Karpas-422 (cell line): ENCODE measurements around the gene PDRG1. TPM values are rescaled to one million over a fixed set of nuclear protein-coding genes. Genes with fewer than 3 reads are reported as not detected.
A peak's percentile ranks its signal among the peaks of the same experiment; 100 is the strongest.

ENCODE experiments used
- DNase-seq: peaks from one replicate; pipeline ENCODE4 v3.0.0-alpha.2; 2015
- H2AFZ ChIP-seq: fragments of 200-600 bp; sonication (generic); 2 replicates; pipeline ENCODE4 v1.6.1; 2014; ENCODE audit warnings: antibody characterized with exemption, low read length, mixed read lengths
- H3K27ac ChIP-seq: fragments of 200-600 bp; sonication (generic); 2 replicates; pipeline ENCODE4 v1.5.1; 2014; ENCODE audit warnings: mild to moderate bottlenecking, low read length, moderate library complexity
- H3K27me3 ChIP-seq: fragments of 200-600 bp; sonication (generic); 2 replicates; pipeline ENCODE4 v1.6.1; 2014; ENCODE audit warnings: low read length, mixed read lengths
- H3K36me3 ChIP-seq: fragments of 200-600 bp; sonication (generic); 2 replicates; pipeline ENCODE4 v1.6.1; 2014; ENCODE audit warnings: low read length, mixed read lengths; ENCODE audit not compliant: insufficient read depth
- H3K4me1 ChIP-seq: fragments of 200-600 bp; sonication (generic); 2 replicates; pipeline ENCODE4 v1.6.1; 2014; ENCODE audit warnings: mild to moderate bottlenecking, low read length, mixed read lengths
- H3K4me2 ChIP-seq: fragments of 200-600 bp; sonication (generic); 2 replicates; pipeline ENCODE4 v1.6.1; 2014; ENCODE audit warnings: low read length, low read depth, mild to moderate bottlenecking; ENCODE audit not compliant: poor library complexity, severe bottlenecking
- H3K4me3 ChIP-seq: fragments of 200-600 bp; sonication (generic); 2 replicates; pipeline ENCODE4 v1.5.1; 2014; ENCODE audit warnings: mild to moderate bottlenecking, antibody characterized with exemption, low read length, mixed read lengths
- H3K79me2 ChIP-seq: fragments of 200-600 bp; sonication (generic); 2 replicates; pipeline ENCODE4 v1.6.1; 2014; ENCODE audit warnings: mild to moderate bottlenecking, low read length, mixed read lengths
- H3K9ac ChIP-seq: fragments of 200-600 bp; sonication (generic); 2 replicates; pipeline ENCODE4 v1.6.0; 2014; ENCODE audit warnings: low read length
- H3K9me2 ChIP-seq: fragments of 200-600 bp; sonication (generic), shearing (Covaris generic); replicated peaks from 2 replicates; pipeline ENCODE4 v1.6.0; 2014; ENCODE audit warnings: mild to moderate bottlenecking, low read length, moderate library complexity; ENCODE audit not compliant: insufficient read depth
- H3K9me3 ChIP-seq: fragments of 300-700, 200-600 bp; sonication (generic); 2 replicates; pipeline ENCODE4 v1.6.1; 2014; ENCODE audit warnings: low read length, mixed read lengths
- H4K20me1 ChIP-seq: fragments of 200-600 bp; sonication (generic); 2 replicates; pipeline ENCODE4 v1.6.1; 2014; ENCODE audit warnings: mild to moderate bottlenecking, antibody characterized with exemption, low read length, low read depth; ENCODE audit not compliant: insufficient read depth
- total RNA-seq: library from RNA; depleted of rRNA; stranded (reverse); fragments of >200 nt; shearing (Covaris generic); gene quantifications from 2 replicates; pipeline ENCODE4 v1.2.3, GENCODE V29; 2014; ENCODE audit warnings: low replicate concordance

Gene PDRG1
- total RNA-seq, 1 experiment from 2014 or later = 5.7 TPM

DNA sequence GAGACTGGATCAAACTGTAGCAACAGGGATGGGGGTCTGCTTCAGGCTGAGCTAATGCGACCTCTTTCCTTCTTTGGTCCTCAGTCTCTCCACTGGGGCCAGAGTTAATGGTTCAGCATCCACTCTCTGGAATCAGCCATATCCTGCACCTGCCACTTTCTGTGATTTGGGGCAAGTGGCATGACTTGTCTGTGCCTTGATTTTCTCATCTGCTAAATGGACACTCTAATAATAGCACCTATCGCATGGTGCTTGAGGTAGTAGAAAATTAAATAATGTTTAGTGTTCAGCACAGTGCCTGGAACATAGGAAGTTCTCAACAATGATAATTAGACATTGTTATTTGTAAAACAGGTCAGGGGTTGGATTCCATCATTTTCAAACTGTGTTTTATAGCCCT, 22.4 kb upstream of the PDRG1 start:
- Histone ChIP-seq H2AFZ (no peak overlapping the region), H3K27ac (no peak overlapping the region), H3K27me3 (no peaks in the 10 kb centered on the region), H3K9ac (no peak overlapping the region), H4K20me1 (no peaks in the 10 kb centered on the region), H3K9me2 (no peaks in the 10 kb centered on the region), H3K4me3 (no peak overlapping the region), H3K36me3 (no peaks in the 10 kb centered on the region), H3K4me1 (no peaks in the 10 kb centered on the region), H3K4me2 (no peak overlapping the region), H3K79me2 (no peaks in the 10 kb centered on the region), H3K9me3 (no peaks in the 10 kb centered on the region)
- DNase-seq = no peak

DNA sequence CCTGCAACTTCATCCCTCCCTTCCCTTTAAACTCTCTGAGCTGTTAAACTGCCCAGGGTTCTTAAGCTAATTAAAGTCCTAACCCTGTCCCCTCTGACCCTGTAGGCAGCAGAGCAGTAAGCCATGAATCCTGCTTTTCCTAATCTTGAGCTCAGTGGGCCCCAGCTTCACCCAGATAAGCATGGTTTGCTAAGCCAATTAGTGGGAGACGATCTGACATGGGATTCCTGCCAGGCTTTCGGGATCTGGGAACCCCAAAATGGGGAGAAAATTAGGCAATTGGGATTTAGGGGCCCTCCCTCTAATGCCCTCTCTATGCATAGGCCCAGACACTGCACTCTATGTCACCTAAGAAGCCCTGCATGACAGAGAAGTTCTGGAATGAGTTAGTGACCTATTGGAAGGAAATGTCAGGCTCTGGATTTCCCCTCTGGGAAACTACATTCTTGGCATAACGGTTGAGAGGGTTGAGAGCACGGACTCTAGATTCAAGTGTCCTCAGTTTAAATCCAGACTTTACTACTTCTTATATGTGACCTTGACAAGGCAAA, 20.7 kb upstream of the PDRG1 start:
- no peak overlapping the region for H2AFZ ChIP-seq
- no peaks in the 10 kb centered on the region for H4K20me1 ChIP-seq
- H3K27ac ChIP-seq = no peak overlapping the region

DNA sequence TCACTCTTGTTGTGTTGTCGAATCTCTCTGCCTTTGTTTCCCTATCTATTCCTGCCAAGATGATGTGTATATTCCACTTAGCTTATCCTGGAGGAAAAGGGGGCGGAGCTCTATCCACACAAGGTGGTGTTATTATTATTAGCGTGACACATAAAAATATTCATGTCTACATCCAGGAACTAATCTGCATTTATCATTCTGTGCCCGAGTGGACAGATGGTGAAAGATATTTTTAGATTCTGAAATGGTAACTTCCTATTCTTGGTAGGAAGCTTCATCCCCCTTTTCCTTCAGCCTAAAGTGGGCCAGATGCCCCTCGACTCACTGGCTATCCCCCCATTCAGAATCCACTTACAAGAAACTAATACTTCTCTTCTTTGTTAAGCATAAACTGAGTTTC, 18.1 kb upstream of the PDRG1 start:
- no peaks in the 10 kb centered on the region for H3K9me2 ChIP-seq
- no peaks in the 10 kb centered on the region for H3K4me1 ChIP-seq
- no peaks in the 10 kb centered on the region for H3K27me3 ChIP-seq
- no peak for DNase-seq
- H2AFZ ChIP-seq = no peak overlapping the region
- H3K4me2 ChIP-seq = no peak overlapping the region
- H3K27ac ChIP-seq = no peak overlapping the region
- H3K9me3 ChIP-seq = no peaks in the 10 kb centered on the region
- no peak overlapping the region for H3K9ac ChIP-seq
- no peaks in the 10 kb centered on the region for H3K36me3 ChIP-seq
- H4K20me1 ChIP-seq = no peaks in the 10 kb centered on the region
- H3K4me3 ChIP-seq = no peak overlapping the region
- H3K79me2 ChIP-seq = no peaks in the 10 kb centered on the region

More for the DNA sequence above, 20.7 kb upstream of the PDRG1 start:
- no peak for DNase-seq
- H3K27me3 ChIP-seq = no peaks in the 10 kb centered on the region
- no peaks in the 10 kb centered on the region for H3K36me3 ChIP-seq
- no peaks in the 10 kb centered on the region for H3K9me2 ChIP-seq
- H3K79me2 ChIP-seq = no peaks in the 10 kb centered on the region
- no peak overlapping the region for H3K4me3 ChIP-seq
- H3K4me1 ChIP-seq = no peaks in the 10 kb centered on the region
- no peak overlapping the region for H3K4me2 ChIP-seq
- H3K9me3 ChIP-seq = no peaks in the 10 kb centered on the region
- H3K9ac ChIP-seq = no peak overlapping the region

DNA sequence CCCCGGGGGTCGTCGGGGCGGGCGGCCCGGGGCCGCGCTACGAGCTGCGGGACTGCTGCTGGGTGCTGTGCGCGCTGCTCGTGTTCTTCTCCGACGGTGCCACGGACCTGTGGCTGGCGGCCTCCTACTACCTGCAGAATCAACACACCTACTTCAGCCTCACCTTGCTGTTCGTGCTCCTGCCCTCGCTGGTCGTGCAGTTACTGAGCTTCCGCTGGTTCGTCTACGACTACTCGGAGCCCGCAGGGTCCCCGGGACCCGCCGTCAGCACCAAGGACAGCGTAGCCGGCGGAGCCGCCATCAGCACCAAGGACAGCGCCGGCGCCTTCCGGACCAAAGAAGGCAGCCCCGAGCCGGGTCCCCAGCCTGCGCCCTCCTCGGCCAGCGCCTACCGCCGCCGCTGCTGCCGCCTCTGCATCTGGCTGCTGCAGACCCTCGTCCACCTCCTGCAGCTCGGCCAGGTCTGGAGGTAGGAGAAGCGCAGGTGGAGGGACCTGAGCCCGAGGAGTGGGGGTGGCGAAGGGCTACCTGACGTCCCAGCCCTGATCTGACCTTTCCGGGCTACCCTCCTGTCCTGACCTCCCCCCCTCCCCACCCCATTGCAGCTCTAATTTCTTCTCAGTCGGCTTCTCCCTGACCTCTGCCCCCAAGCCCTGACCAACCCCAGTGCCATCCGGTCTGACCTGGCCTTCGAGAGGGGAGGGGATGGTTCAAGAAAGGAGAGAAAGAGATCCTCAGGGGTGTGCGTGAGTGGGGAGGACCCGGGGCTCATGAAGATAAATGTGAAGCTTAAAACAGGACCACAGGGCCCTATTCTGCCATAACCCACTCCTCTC, 16.7 kb upstream of the PDRG1 start:
- Histone ChIP-seq H3K27me3 (no peaks in the 10 kb centered on the region), H3K27ac (no peak overlapping the region), H3K4me2 (no peak overlapping the region), H3K9me2 (no peaks in the 10 kb centered on the region), H3K36me3 (no peaks in the 10 kb centered on the region), H3K4me1 (no peaks in the 10 kb centered on the region), H3K79me2 (no peaks in the 10 kb centered on the region), H3K9ac (no peak overlapping the region), H3K4me3 (no peak overlapping the region), H4K20me1 (no peaks in the 10 kb centered on the region), H2AFZ (no peak overlapping the region), H3K9me3 (no peaks in the 10 kb centered on the region)
- peak; percentile 91 for DNase-seq

DNA sequence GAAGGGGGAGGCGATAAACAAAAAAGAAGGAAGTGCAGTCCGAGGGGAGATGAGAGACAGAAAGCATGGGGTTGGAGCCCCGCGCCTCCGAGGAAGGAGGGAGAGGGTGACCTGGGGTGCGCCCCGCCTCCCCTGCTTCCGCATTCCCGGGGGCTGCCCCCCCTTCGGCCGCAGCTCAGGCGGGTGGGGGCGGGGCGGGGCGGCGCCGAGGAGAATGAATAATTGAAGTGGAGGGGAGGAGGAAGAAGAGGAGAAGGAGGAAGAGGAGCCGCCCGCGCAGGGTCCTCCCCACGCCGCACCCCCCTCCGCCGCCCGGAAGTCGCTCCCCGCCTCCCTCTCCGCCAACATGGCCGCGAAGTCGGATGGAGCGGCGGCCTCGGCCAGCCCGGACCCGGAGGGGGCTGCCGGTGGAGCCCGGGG, 16.0 kb upstream of the PDRG1 start, which contains the start of gene XKR7:
XKR7 (plus strand) TSS at position 322 of the 420 bp plus-strand sequence; CDS start at position 347, 25 bp downstream.
- no peaks in the 10 kb centered on the region for H3K27me3 ChIP-seq
- H3K9ac ChIP-seq = no peak within 1 kb of the TSS
- no peak within 1 kb of the TSS for H3K27ac ChIP-seq
- H3K36me3 ChIP-seq = no peaks in the 10 kb centered on the region
- H3K4me1 ChIP-seq = no peaks in the 10 kb centered on the region
- no peak for DNase-seq
- H3K79me2 ChIP-seq = no peaks in the 10 kb centered on the region
- H4K20me1 ChIP-seq = no peaks in the 10 kb centered on the region
- no peaks in the 10 kb centered on the region for H3K9me3 ChIP-seq
- no peak within 1 kb of the TSS for H2AFZ ChIP-seq
- no peak within 1 kb of the TSS for H3K4me3 ChIP-seq
- no peaks in the 10 kb centered on the region for H3K9me2 ChIP-seq
- no peak within 1 kb of the TSS for H3K4me2 ChIP-seq

DNA sequence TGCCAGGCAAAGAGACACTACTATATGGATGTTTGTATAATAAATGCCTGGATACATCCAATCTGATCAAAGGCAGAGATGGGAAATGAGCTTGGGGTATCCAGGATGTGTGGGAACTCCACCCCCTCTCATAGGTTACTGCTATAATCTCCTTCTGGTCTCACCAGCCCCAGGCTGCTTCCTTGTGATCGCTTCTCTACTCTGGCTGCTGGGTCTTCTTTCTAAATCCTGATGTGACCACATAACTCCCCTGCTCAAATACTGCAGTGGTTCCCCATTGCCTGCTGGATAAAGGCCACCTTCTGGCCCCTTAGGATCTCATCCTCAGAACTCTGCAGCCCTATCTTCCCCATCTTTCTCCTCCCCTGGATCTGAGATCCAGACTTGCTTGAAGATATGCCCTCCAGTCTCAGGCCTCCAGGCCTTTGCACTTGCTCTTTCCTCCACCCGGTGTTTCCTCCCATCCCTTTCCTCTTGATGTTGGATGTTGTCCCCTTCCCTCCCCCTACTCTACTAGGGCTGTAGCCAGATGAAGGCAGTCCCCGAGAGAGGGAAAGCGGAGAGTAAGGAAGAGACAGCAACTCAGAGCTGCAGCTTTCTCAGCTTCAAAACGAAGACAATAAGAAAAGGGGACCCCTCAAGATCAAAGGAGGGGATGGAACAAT, 15.3 kb upstream of the PDRG1 start:
- no peak overlapping the region for H3K4me2 ChIP-seq

DNA sequence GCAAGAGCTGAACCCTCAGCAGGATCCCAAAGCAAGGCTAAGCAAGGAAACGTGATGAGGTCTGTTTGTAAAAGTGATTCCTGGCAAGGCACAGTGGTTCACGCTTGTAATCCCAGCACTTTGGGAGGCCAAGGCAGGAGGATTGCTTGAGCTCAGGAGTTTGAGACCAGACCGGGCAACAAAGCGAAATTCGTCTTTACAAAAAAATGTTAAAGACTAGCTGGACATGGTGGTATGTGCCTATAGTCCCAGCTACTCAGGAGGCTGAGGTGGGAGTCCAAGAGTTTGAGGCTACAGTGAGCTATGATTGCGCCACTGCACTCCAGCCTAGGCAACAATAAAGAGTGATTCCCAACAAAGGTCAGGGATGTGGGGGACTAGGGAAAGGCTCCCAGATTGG, 12.0 kb upstream of the PDRG1 start:
- DNase-seq = no peak
- Histone ChIP-seq H3K9me3 (no peaks in the 10 kb centered on the region), H2AFZ (no peak overlapping the region), H4K20me1 (no peaks in the 10 kb centered on the region), H3K36me3 (no peaks in the 10 kb centered on the region), H3K4me1 (no peaks in the 10 kb centered on the region), H3K9me2 (no peaks in the 10 kb centered on the region), H3K4me2 (no peak overlapping the region), H3K4me3 (no peak overlapping the region), H3K79me2 (no peaks in the 10 kb centered on the region), H3K27me3 (no peaks in the 10 kb centered on the region), H3K9ac (no peak overlapping the region), H3K27ac (no peak overlapping the region)

More for the DNA sequence above, 15.3 kb upstream of the PDRG1 start:
- no peak for DNase-seq
- Histone ChIP-seq H3K79me2 (no peaks in the 10 kb centered on the region), H3K4me1 (no peaks in the 10 kb centered on the region), H3K4me3 (no peak overlapping the region), H3K27me3 (no peaks in the 10 kb centered on the region), H3K9me2 (no peaks in the 10 kb centered on the region), H3K36me3 (no peaks in the 10 kb centered on the region), H3K9me3 (no peaks in the 10 kb centered on the region), H3K9ac (no peak overlapping the region), H4K20me1 (no peaks in the 10 kb centered on the region), H3K27ac (no peak overlapping the region), H2AFZ (no peak overlapping the region)

DNA sequence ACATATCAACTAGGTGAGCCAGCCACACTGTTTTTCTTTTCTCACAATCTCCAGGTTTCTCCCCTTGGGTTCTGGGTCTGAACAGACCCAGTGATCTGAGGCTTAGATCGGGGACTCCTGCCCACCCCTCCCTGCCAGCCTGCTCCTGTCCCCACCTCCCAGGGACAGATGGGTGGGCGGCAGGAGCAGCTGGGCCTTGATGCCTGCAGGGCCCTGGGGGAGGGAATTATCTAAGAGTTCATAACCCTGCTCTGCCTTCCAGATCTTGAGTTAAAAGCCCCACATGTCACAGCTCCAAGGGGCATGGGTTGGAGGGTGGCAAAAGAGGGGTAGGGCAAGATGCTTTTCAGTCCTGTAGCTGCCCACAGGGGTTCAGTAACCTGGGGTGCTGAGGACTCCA, 10.9 kb upstream of the PDRG1 start:
- H4K20me1 ChIP-seq = no peaks in the 10 kb centered on the region
- H3K27ac ChIP-seq = no peak overlapping the region
- no peaks in the 10 kb centered on the region for H3K9me3 ChIP-seq
- H3K79me2 ChIP-seq = no peaks in the 10 kb centered on the region
- H3K9me2 ChIP-seq = no peaks in the 10 kb centered on the region
- no peaks in the 10 kb centered on the region for H3K36me3 ChIP-seq
- H2AFZ ChIP-seq = no peak overlapping the region
- no peak overlapping the region for H3K4me3 ChIP-seq
- no peak for DNase-seq
- H3K4me2 ChIP-seq = no peak overlapping the region
- H3K9ac ChIP-seq = no peak overlapping the region
- H3K27me3 ChIP-seq = no peaks in the 10 kb centered on the region
- H3K4me1 ChIP-seq = no peaks in the 10 kb centered on the region
